ENCODE results near the gene MRGPRX2.

GRCh38 chr11:19110295-19110694 is 49.8 kb upstream of the MRGPRX2 start:
- TF ChIP-seq EZH2 (IDR thresholded peaks at IDR 0.05; ENCODE audit: low read length, missing control alignments) = no peak
- TF ChIP-seq CTCF (conservative IDR thresholded peaks at IDR 0.05 in 1 of 2, IDR thresholded peaks at IDR 0.05 in 1 of 2; ENCODE audit: low read depth in 1 of 2, low read length in 2 of 2) = no peak
